OCI-LY7 (cell line): Measurements from ENCODE around the gene MCRIP1. TPM values are rescaled to one million over a fixed set of nuclear protein-coding genes. Genes with fewer than 3 reads are reported as not detected.

Source experiments
- Bru-seq: library from RNA; stranded (reverse); fragments of 400-500 nt; gene quantifications from one replicate; lab custom pipeline; 2021; lab: Mats Ljungman, UMichigan
- BruChase-seq, 2 experiments: library from RNA; stranded (reverse); fragments of 400-500 nt; gene quantifications; one replicate each; lab custom pipeline; 2021; lab: Mats Ljungman, UMichigan
- BruUV-seq: library from RNA; stranded (reverse); fragments of 400-500 nt; replicated peaks from 2 replicates; lab custom pipeline; 2021; lab: Mats Ljungman, UMichigan
- CTCF ChIA-PET: fragments of 300-600 bp; sonication (Branson Sonifier 250); formaldehyde crosslinking; loops from one replicate; lab custom pipeline; 2022; ENCODE audit warnings: antibody characterized with exemption; ENCODE audit not compliant: unreplicated experiment; lab: Charles Lee
- POLR2A ChIA-PET: fragments of 300-600 bp; sonication (Branson Sonifier 250); formaldehyde crosslinking; loops from one replicate; lab custom pipeline; 2022; ENCODE audit warnings: antibody characterized with exemption; lab: Charles Lee
- DNase-seq: peaks from one replicate; pipeline ENCODE4 v3.0.0-alpha.2; 2015; ENCODE audit warnings: low spot score
- H2AFZ ChIP-seq: fragments of 200-600 bp; sonication (generic), shearing (Covaris generic); 2 replicates; pipeline ENCODE4 v1.6.1; 2014; ENCODE audit warnings: mild to moderate bottlenecking, antibody characterized with exemption, low read length, moderate library complexity
- H3K27ac ChIP-seq: fragments of 200-600 bp; sonication (generic); 2 replicates; pipeline ENCODE4 v1.5.1; 2014; ENCODE audit warnings: mixed run types, low read depth, mild to moderate bottlenecking, moderate library complexity, low read length, inconsistent platforms; ENCODE audit not compliant: poor library complexity, severe bottlenecking
- H3K36me3 ChIP-seq: fragments of 200-600 bp; sonication (generic); 2 replicates; pipeline ENCODE4 v1.6.1; 2014; ENCODE audit warnings: mild to moderate bottlenecking, antibody characterized with exemption, low read length, moderate library complexity, mixed read lengths; ENCODE audit not compliant: insufficient read depth
- H3K4me1 ChIP-seq: fragments of 200-600 bp; sonication (generic); 2 replicates; pipeline ENCODE4 v1.5.1; 2014; ENCODE audit warnings: mild to moderate bottlenecking, low read length; ENCODE audit not compliant: insufficient read depth, poor library complexity, severe bottlenecking
- H3K4me2 ChIP-seq: fragments of 200-600 bp; sonication (generic); 2 replicates; pipeline ENCODE4 v1.6.1; 2014; ENCODE audit warnings: mild to moderate bottlenecking, low read length
- H3K4me3 ChIP-seq: fragments of 200-600 bp; sonication (generic); 2 replicates; pipeline ENCODE4 v1.5.1; 2014; ENCODE audit warnings: mild to moderate bottlenecking, low read depth, low read length; ENCODE audit not compliant: poor library complexity, severe bottlenecking
- H3K79me2 ChIP-seq: fragments of 200-600 bp; sonication (generic); 2 replicates; pipeline ENCODE4 v1.6.1; 2016; ENCODE audit warnings: low read depth, mild to moderate bottlenecking, low read length, moderate library complexity, mixed read lengths; ENCODE audit not compliant: insufficient read depth
- H3K9me2 ChIP-seq: fragments of 200-600 bp; sonication (generic); 2 replicates; pipeline ENCODE4 v1.6.1; 2016; ENCODE audit warnings: mild to moderate bottlenecking, low read length, mixed read lengths; ENCODE audit not compliant: insufficient read depth
- H3K9me3 ChIP-seq: fragments of 200-600 bp; sonication (generic); 2 replicates; pipeline ENCODE4 v1.6.1; 2014; ENCODE audit warnings: mild to moderate bottlenecking, mixed run types, low read length, mixed read lengths
- H4K20me1 ChIP-seq: fragments of 200-600 bp; sonication (generic); 2 replicates; pipeline ENCODE4 v1.6.1; 2014; ENCODE audit warnings: mild to moderate bottlenecking, antibody characterized with exemption, low read length, moderate library complexity, mixed read lengths; ENCODE audit not compliant: insufficient read depth
- CTCF ChIP-seq: fragments of 200-600 bp; sonication (generic); conservative IDR thresholded peaks from 2 replicates; pipeline ENCODE4 v1.5.1; 2014; ENCODE audit warnings: mild to moderate bottlenecking, antibody characterized with exemption, low read length, moderate library complexity, mixed read lengths
- EZH2phosphoT487 ChIP-seq: fragments of 200-600 bp; sonication (generic); IDR thresholded peaks from 2 replicates; pipeline ENCODE4 v1.6.1; 2018; ENCODE audit warnings: low read depth, borderline replicate concordance, mild to moderate bottlenecking, mixed run types, antibody characterized with exemption, low read length, moderate library complexity, mixed read lengths
- intact Hi-C: fragments of 100-400 bp; cut with micrococcal nuclease; formaldehyde crosslinking; loops from one replicate; pipeline ENCODE4 v1.10.0; 2022; ENCODE audit not compliant: unreplicated experiment
- long read RNA-seq: library from polyadenylated mRNA; stranded (forward); transcript quantifications from one replicate; pipeline ENCODE4 v2.0.0, GENCODE V29; 2022
- total RNA-seq, 2 experiments: library from RNA; depleted of rRNA in 1 of 2; stranded (reverse); fragments of >200 nt in 1 of 2; shearing (Covaris generic) in 1 of 2; gene quantifications; 2 replicates each; pipeline ENCODE4 v1.2.3, GENCODE V29; 2014 to 2022

Gene MCRIP1
- total RNA-seq (2014; rRNA removed; shearing (Covaris generic)), result 249 and 288 TPM in 2 replicates
- total RNA-seq (2022), result 170 and 180 TPM in 2 replicates
- percentile 68 among the genes with signal in this experiment for Bru-seq, nascent RNA
- BruChase-seq, experiment 1, labeled RNA remaining after a 6-hour chase, result percentile 90 among the genes with signal in this experiment
- BruChase-seq, experiment 2, labeled RNA remaining after a 2-hour chase, result percentile 84 among the genes with signal in this experiment
- long read RNA-seq, transcript MCRIP1-207 (4 exons, 2,775 nt), result minor isoform, 13 of 246 reads
- long read RNA-seq, transcript MCRIP1-212 (5 exons, 2,979 nt), result minor isoform, 8 of 246 reads
- long read RNA-seq, transcript MCRIP1-201 (5 exons, 1,209 nt), result major isoform, 143 of 246 reads
- long read RNA-seq, transcript MCRIP1-203 (6 exons, 925 nt), result minor isoform, 44 of 246 reads
- long read RNA-seq, partial matches to known transcripts, result 7 of 246 reads
- long read RNA-seq, other reads (novel, unspliced or antisense), result 19 of 246 reads

DNA sequence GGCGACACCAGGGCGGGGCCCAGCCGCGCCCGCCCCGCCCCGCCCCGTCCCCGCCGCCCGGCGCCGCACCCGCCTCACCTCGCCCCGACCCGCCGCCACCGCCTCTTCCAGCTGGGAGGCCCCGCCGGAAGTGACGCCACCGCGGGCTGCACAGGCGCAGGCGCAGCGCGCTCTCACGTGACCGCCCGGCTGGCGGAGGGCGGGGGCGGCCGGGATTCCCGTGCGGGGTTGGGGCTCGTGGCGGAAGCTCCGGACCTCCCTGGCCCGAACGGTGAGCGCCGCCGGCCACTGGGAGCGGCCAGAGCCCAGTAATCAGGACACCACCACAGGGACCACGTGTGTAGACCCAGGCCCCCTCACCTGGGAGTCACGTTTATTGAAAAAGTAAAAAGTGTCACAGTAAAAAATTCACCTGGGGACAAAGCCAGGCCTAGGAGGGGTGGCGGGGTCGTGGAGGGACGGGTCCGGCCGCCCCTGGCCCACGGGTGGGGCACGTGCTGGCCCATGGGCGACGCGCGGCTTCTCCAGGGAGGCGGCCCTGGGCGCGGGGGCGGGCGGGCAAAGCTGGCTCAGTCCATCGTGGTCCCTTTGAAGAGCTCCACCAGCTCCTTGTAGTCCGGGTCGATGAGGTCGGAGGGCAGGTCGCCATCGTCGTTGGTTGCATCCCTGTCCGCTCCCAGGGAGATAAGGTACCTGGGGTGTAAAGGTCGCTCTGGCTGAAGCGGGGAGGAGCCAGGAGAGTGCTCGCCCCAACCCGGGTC is at the start of gene MCRIP1:
Gene MCRIP1 (minus strand): TSS at position 132 of the 761 bp plus-strand sequence. CDS start 8,785 bp downstream, outside the sequence.
- peak; percentile 98 for DNase-seq
- Histone ChIP-seq H3K9me2 (no peaks in the 10 kb centered on the region), H2AFZ (peak within 1 kb of the TSS; percentile 57; the same call in 1 of the 2 replicates), H3K79me2 (peaks cover 27% of the 10 kb centered on the region; the same call in 1 of the 2 replicates), H3K4me1 (peaks cover 25% of the 10 kb centered on the region), H3K9me3 (no peaks in the 10 kb centered on the region), H4K20me1 (no peaks in the 10 kb centered on the region), H3K36me3 (no peaks in the 10 kb centered on the region), H3K27ac (peak within 1 kb of the TSS; percentile 74), H3K4me2 (peak within 1 kb of the TSS; percentile 99), H3K4me3 (peak within 1 kb of the TSS; percentile 88)
- BruUV-seq, result TSS peak; percentile 90
- intact Hi-C loops, result loop anchor here (1.0 to 5.0 kb wide), 2 partner anchors 28 to 59 kb away; partner anchors contain the start of genes ALYREF and ANAPC11
- ChIA-PET POLR2A (interaction anchor here (0.8 to 1.5 kb wide), 3 partner anchors 9 to 189 kb away, joined by 3 to 4 read pairs (median 3); partner anchors contain the start of gene CENPX), CTCF (interaction anchor here (0.7 kb wide), 1 partner anchor 103 kb away, joined by 4 read pairs; no protein-coding TSS in a partner anchor)
- TF ChIP-seq CTCF, result no peak
- TF ChIP-seq EZH2phosphoT487, result no peak

GRCh38 chr17:81879121-81879520 is 46.0 kb upstream of the MCRIP1 start:
- Histone ChIP-seq H3K27ac (no peak overlapping the region), H3K79me2 (0 out of 2 replicates have a peak, but pooled peaks cover 5% of the 10 kb centered on the region), H2AFZ (no peak overlapping the region), H3K4me2 (no peak overlapping the region), H3K4me1 (peaks cover 8% of the 10 kb centered on the region), H3K4me3 (no peak overlapping the region), H3K9me2 (no peaks in the 10 kb centered on the region), H4K20me1 (no peaks in the 10 kb centered on the region), H3K9me3 (no peaks in the 10 kb centered on the region), H3K36me3 (peaks cover 78% of the 10 kb centered on the region)
- intact Hi-C loops, result no loop called here
- DNase-seq, result no peak
- no peak for TF ChIP-seq EZH2phosphoT487
- TF ChIP-seq CTCF, result no peak
- ChIA-PET POLR2A (interaction anchor here (1.1 kb wide), 1 partner anchor 13 kb away, joined by 3 read pairs; no protein-coding TSS in a partner anchor), CTCF (no interaction called here)
- BruUV-seq, result no TSS peak
